ENCODE results near the gene STRAP.
"Not testable (repeated sequence)": the region's sequence is repeated elsewhere in the genome, so short reads cannot be mapped to it uniquely, and the experiment has no call there.

Gene STRAP

GRCh38 chr12:15932971-15933370 is 50.8 kb downstream of the STRAP start:
- H3K4me3 ChIP-seq (replicated peaks in 1 of 2; ENCODE audit: low read depth in 2 of 2, low read length in 2 of 2) = no peak overlapping the region
- no peak for TF ChIP-seq CTCF (IDR thresholded peaks at IDR 0.05; ENCODE audit: low read depth, low read length)
- DNase-seq (ENCODE audit: low read depth in 2 of 2) = no peak

GRCh38 chr12:15933751-15934150 is 51.6 kb downstream of the STRAP start:
- no peak for DNase-seq (ENCODE audit: low read depth in 2 of 2)
- no peak overlapping the region for H3K4me3 ChIP-seq (replicated peaks in 1 of 2; ENCODE audit: low read depth in 2 of 2, low read length in 2 of 2)
- TF ChIP-seq CTCF (IDR thresholded peaks at IDR 0.05; ENCODE audit: low read depth, low read length) = no peak

- no peak for TF ChIP-seq CTCF (IDR thresholded peaks at IDR 0.05; ENCODE audit: low read depth, low read length)
Measured at GRCh38 chr12:15936751-15937150, 54.6 kb downstream of the STRAP start.

GRCh38 chr12:15937902-15938301 is 55.7 kb downstream of the STRAP start:
- DNase-seq (ENCODE audit: low read depth in 2 of 2) = no peak
- no peak overlapping the region for H3K4me3 ChIP-seq (replicated peaks in 1 of 2; ENCODE audit: low read depth in 2 of 2, low read length in 2 of 2)
- no peak for TF ChIP-seq CTCF (IDR thresholded peaks at IDR 0.05; ENCODE audit: low read depth, low read length)

More at GRCh38 chr12:15936751-15937150, 54.6 kb downstream of the STRAP start:
- DNase-seq (ENCODE audit: low read depth in 2 of 2) = no peak
- no peak overlapping the region for H3K4me3 ChIP-seq (replicated peaks in 1 of 2; ENCODE audit: low read depth in 2 of 2, low read length in 2 of 2)

- DNase-seq (ENCODE audit: low read depth in 2 of 2) = no peak
- H3K4me3 ChIP-seq (replicated peaks in 1 of 2; ENCODE audit: low read depth in 2 of 2, low read length in 2 of 2) = no peak overlapping the region
- TF ChIP-seq CTCF (IDR thresholded peaks at IDR 0.05; ENCODE audit: low read depth, low read length) = no peak
Measured at GRCh38 chr12:15939111-15939510, 56.9 kb downstream of the STRAP start.

GRCh38 chr12:15942475-15942874 is 60.3 kb downstream of the STRAP start:
- no peak for TF ChIP-seq CTCF (IDR thresholded peaks at IDR 0.05; ENCODE audit: low read depth, low read length)
- H3K4me3 ChIP-seq (replicated peaks in 1 of 2; ENCODE audit: low read depth in 2 of 2, low read length in 2 of 2) = no peak overlapping the region

GRCh38 chr12:15943519-15943918 is 61.3 kb downstream of the STRAP start:
- not testable (repeated sequence) for DNase-seq (ENCODE audit: low read depth in 2 of 2); H3K4me3 ChIP-seq (replicated peaks in 1 of 2; ENCODE audit: low read depth in 2 of 2, low read length in 2 of 2)

More at GRCh38 chr12:15942475-15942874, 60.3 kb downstream of the STRAP start:
- DNase-seq (ENCODE audit: low read depth in 2 of 2) = no peak

- DNase-seq (ENCODE audit: low read depth in 2 of 2); H3K4me3 ChIP-seq (replicated peaks in 1 of 2; ENCODE audit: low read depth in 2 of 2, low read length in 2 of 2): not testable (repeated sequence)
Measured at GRCh38 chr12:15948461-15948860, 66.3 kb downstream of the STRAP start.

Measured in cardiac fibroblast (primary cell).